MV-4-11 (cell line): ENCODE results near the gene TJAP1.

ENCODE experiments used
- DNase-seq: peaks from one replicate; lab custom pipeline; 2025; lab: John Stamatoyannopoulos, UW

TJAP1 gene

DNA sequence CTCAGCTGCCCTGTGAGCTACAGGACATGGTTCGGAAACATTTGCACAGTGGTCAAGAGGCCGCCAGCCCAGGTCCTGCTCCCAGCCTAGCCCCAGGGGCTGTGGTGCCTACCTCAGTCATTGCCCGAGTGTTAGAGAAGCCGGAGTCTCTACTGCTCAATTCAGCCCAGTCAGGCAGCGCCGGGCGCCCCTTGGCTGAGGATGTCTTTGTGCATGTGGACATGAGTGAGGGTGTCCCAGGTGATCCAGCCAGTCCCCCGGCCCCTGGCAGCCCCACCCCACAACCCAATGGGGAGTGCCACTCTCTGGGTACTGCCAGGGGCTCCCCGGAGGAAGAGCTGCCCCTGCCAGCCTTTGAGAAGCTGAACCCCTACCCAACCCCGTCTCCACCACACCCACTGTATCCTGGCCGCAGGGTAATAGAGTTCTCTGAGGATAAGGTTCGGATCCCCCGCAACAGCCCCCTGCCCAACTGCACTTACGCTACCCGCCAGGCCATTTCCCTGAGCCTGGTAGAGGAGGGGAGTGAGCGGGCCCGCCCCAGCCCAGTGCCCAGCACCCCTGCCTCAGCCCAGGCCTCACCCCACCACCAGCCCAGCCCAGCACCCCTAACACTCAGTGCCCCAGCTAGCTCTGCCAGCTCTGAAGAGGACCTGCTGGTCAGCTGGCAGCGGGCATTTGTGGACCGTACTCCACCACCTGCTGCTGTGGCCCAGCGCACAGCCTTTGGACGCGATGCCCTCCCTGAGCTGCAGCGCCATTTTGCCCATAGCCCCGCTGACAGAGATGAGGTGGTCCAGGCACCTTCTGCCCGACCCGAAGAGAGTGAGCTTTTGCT, 27.6 kb downstream of the TJAP1 start:
- no peak for DNase-seq

DNA sequence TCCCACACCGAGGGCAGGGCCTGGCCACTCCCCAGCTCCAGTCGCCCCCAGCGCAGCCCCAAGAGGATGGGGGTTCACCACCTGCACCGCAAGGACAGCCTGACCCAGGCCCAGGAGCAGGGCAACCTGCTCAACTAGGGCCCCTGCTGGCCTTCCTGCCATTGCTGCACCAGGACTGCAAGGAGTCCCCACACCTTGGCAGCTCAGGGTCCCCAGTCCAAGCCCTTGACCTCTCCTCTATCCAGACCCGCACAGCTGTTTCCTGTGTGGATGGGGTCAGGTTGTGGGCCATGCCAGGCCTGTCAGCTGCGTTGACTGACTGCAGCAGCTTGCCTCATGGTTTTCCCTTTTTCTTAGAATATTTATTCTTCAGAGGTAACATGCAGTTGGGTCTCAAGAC, 28.3 kb downstream of the TJAP1 start:
- no peak for DNase-seq

DNA sequence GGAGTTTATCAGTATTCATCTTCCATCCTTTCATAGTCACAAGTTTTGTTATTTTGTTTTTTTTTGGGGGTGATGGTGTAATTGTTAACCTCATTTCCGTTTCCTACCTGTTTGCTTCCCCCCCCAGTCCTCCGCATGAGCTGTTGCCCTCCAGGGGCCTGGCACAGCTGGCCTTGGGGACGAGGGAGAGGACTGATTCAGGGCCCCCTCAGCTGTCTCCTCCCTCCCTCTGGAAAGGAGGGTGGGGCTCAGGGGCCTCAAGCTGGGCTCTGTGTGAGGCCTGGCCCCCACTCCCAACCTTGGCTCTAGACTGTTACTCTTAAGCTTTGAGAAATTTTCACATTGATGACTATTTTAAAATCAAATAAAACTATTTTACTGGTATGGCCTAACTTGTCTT, 28.8 kb downstream of the TJAP1 start:
- no peak for DNase-seq

DNA sequence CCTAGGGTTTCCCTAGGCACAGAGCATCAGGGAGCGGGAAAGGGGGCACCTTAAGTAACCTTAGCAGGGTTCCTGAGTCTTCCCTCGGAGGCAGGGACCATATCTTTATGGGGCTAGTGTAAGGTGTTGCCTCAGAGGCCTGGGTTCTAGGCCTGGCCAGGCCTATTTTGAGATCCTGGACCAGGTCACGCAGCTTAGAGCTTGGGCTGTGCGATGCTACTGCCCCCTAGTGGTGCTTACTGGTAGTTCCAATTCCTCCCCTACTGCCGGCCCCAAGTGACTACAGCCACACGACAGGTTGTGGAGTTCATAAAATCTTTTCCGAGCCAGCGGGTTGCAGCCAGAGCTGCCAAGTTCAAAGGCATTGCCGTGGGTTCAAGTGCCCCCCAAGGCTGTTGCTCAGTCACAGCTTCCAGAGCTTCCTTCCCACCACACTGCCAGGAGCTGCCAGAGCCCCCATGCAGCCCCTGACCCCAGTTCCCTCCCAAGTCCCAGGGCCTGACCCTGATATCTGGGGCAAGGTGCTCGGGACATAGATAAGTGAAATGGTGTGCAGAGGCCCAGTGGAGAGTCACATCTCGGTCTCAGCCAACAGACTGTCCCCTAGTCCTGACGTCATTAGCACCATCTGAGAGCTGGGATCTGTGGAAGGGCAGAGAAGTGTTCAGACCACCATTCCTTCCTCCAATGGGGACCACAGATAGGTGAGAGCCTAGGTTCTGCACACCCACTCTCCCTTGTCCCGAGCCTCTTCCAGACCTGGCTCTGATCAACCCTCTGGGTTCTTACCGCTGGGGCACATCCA, 29.5 kb downstream of the TJAP1 start:
- DNase-seq: peak; percentile 63

DNA sequence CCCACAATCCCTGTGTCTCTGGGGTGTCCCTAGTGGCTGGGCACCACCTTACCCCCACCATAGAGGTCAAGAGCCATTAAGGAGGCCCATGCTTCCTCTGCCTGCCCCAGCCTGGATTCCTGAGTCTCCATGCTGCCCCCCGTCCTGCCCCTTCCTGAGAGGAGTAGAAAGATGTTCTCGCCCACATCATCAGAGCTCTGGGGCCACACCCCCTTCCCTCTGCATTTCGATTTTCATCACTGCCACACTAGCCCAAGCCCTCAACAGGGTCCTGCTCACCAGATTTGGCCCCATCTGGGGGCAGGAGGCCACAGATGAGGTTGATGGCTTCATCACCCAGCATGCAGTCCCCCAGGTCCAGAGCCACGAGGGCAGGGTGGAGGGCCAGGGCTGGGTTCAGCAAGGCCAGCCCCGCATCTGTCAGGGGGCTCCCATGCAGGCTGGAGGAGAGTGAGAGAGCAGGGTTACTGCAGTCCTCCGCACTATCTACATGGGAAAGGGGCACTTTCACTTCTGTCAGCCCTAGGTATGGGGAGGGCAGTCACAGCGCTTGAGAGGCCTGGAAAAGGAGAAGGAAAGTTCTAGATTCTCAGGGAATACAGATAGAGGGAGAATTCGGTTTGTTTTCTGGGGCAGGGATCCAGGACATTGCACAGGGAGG, 31.2 kb downstream of the TJAP1 start:
- no peak for DNase-seq

DNA sequence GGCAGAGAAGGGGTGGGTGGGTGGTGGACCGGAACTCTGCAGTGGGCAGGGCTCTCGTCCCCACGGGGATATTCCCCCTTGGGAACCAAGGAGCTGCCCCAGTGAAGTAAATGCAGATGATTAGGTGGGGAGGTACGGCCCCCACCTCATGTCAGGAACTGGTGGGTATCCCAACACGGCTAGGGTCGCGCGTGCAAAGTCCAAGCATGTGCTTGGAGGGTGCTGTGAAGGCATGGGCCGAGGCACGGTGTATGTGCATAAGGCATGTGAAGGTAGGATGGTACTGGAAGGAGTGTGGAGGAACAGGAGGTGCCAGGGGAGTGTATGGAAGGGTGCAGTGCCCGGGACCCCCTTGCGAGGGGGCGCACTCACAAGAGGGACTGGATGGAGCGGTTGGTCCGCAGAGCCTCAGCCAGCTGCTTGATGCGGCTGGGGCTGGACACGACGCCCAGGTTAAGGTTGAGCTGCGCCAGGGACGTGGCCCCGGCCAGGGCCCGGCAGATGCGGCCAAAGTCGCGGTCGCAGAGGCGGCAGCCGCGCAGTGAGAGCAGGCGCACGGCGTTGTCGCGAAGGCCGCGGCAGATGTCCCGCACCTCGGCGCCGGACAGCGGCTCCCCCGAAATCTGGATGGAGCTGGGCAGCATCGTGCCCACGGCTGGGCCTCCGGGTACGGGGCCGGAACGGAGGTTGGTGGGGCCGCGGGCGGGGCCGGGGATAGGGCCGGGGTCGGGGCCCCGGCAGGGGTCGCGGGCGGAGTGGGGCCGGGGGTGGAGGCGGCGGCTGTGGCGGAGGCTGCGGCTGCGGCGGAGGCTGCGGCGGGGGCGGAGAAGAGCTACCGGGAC, 32.0 kb downstream of the TJAP1 start:
- no peak for DNase-seq

DNA sequence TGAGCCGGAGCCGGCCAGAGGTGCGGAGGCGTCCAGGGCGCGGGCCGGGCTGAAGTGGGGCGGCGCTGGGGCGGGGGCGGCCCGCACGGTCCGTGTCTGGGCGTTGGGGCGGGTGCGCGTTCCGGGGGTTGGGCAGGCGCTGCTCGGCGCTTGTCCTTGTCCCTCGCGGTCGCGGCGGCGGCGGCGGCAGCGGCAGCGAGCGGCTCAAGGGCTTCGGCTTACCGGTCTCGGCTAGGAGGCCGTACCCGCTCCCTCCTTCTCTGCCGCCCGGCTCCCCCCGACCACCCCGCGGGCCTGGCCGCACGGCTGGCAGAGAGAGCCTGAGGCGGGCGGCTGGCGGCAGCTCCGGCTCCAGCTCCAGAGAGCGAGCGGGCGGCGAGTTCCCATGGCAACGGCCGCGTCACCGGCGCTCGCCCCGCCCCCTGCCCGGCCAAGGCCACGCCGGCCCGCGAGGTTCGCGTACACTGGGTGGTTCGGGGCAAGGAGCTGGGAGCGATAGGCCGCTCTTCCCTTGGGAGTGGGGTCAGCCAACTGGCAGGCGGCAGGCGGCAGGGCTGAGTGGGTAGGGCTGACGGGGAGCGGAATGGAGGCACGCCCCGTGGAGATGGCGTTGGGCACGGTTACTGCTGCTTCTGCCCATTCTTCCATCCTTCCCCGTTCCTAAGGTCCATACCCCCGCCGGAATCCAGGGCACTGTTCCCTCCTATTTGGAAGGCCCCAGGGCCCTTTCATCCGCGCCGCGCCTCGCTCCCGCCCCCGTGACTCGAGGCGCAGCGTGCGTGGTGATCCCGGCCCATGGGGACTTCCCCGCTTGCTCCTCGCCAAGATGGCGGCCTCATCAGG, 32.8 kb downstream of the TJAP1 start, which contains the start of gene LRRC73:
TSS of gene LRRC73 (minus strand) at position 363 of the 843 bp plus-strand sequence. CDS start 561 bp downstream, outside the sequence.
- DNase-seq: peak; percentile 47

DNA sequence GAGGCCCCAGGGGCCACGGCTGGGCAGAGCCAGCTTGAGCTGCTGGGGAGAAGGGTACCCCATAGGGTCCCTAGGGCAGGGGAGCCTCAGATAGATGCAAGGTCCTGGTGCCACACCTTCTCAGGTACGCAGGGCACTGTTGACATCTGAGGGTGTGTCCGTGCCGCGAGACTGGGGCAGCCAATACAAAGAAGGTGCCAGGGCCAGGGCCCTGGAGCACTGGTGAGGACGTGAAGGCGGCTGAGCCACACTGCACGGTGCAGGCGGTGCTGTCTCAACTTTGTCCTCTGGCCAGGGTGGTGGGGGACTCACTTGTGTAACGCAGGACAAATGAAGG, 33.4 kb downstream of the TJAP1 start:
- DNase-seq: no peak

DNA sequence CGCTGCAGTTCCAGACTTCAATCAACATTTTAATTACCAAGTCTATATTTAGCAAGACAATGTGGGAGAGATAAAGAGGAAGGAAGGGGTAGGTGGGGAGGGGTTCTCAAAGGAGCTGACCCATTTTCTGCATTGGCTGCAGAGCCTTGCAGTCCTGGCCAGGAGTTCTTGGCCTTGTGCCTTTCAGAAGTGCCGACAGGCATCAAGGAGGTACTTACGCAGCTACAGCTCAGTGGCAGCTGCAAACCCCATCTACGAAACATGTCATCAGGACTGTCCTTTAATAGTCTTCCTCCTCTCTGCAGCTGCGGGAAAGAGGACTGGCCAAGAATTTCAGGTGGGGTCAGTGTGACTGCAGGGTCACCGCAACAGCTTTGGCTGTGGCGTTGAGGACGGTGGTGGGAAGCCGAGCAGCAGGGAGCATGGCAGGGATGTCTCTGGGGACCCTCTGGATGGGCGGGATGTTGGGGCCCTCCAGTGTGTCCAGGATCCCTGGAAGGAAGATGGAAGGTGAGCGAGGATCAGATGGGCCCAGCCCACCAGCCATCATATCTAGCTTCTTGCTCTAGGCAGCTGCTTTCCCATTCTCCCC, 34.5 kb downstream of the TJAP1 start:
- DNase-seq: no peak

DNA sequence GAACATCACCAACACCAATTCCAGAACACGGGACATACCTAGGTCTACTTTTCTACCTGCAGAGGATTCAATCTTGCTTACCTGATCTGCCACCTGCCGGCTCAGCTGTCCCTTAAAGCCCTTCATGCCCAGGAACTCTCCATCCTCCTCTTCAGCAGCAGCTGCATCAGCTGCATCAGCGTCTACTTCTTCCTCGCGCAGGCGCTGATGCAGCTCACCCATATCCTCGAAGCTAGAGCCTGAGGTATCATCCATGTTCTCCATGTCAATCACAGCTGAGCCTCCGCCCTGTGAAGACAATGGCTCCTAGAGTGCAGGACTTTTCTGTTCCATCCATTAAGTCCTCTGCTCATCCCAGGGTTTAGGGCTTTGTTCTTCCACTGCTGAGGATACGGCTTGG, 38.4 kb downstream of the TJAP1 start:
- no peak for DNase-seq

DNA sequence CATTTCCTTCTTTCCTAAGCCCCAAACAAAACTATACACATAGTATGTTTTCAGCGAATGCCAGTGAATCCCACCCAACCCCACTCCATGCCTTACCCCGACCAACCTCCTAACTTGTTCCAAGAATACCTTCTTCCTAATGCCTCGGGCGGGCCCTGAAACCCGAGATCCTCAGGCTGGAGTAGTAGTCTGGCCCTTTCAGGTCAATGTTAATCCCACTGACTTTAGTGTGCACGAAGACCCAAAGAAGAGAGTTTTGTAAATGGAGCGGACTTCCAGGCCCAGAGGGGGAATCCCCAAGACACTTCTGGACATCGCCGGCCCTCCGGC, 39.0 kb downstream of the TJAP1 start:
- DNase-seq: no peak

DNA sequence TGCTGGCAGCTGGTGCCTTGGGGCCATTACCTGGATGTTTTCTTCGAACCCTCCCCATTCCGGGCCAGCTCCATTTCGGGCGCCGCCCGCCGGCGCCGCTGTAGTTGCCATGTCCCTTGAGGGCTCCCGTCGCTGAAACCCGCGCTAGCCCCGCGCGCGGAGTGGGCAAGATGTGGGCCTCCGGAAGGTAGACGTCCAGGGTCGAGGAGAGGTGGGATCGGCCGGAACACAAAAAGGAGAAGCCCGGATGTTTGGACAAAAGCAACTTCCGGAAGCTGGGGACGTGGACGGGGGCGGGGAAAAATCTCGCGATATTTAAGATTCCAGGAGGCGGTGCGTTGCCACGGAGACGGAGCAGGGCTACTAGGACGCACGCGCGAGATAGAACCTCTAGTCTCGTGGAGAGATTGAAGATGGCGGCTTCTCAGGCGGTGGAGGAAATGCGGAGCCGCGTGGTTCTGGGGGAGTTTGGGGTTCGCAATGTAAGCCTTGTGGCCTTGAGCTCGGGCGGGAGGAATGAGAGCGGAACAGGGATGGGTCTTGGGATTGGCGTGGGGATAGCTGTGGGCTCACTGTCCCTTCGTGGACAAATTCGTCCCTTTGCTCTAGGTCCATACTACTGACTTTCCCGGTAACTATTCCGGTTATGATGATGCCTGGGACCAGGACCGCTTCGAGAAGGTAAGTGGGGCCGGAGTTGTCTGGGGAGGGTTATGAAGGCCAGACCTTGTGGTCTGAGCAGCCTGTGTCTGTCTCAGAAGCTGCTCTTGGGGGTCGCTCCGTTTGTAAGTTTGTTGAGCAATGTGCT, 39.5 kb downstream of the TJAP1 start, which contains the start of the genes POLR1C and YIPF3:
TSS of gene POLR1C (plus strand) at position 393 of the 808 bp plus-strand sequence. CDS start at position 414, 21 bp downstream.
TSS of gene YIPF3 (minus strand) at position 230 of the 808 bp plus-strand sequence. CDS start at position 111, 119 bp downstream.
- DNase-seq: peak; percentile 97

DNA sequence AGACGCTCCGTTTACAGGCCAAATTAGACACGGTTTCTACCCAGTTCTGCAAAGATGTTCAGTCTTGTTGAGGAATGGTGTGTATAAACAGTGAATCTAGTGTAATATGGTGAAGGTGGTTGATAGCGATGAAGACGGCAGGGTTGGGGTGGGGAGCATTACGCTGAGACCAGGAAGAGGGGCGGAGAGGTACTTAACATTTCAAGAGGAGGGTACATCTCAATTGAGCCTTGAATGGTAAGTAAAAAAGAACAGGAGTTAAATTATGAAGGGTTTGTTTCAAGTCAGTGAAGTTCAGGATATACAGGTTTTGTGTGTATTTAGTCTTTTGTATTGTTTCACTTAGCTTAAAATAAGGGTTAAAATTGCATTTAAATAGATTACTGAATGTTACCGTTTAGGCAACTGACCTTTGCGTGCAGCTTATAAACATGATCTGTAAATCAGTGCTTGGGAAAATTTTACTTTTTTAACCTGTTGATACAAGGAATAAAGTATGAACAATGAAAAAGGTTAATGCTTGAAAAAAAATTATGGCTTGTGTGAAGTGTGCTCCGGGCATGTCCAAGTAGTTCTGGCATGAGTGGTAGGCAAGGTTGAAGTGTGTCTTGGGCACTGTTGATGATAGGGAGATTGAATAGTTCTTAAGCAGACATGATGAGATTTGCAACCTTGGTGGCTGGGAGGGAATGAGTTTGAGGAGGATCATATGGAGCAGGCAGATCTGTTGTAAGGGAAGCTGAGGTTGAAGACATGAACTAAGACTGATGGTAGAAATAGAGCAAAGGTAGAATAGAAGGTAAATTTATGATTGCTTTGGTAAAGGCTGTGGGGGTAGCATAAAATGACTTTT, 40.4 kb downstream of the TJAP1 start:
- DNase-seq: no peak

DNA sequence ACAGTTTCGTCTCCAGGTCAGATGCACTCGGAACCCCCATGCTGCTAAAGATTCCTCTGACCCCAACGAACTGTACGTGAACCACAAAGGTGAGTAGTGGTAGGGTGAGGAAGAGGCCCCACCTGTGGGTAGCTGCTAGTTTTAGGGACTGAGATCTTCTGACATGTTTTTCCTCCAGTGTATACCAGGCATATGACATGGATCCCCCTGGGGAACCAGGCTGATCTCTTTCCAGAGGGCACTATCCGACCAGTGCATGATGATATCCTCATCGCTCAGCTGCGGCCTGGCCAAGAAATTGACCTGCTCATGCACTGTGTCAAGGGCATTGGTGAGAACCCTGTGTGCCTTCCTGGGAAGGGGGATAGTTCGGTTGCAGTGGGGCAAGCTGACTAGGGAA, 42.7 kb downstream of the TJAP1 start:
- DNase-seq: no peak

DNA sequence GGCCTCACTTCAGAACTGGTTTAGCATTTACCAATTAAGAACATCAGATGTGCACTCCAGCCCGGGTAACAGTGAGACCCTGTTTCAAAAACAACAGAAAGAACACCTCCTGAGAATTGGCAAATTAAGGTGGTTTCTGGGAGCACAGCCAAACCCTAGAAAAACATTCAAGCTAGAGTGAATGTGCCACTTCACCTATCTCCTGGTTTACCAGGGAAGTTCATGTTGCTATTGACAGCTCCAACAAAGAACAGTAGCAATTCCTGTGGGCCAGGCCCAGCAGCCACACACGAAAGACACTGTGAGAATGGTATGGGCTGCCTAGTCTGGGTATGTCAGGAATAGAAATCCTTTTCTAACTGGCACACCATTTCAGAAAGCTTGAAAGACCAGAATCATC, 44.5 kb downstream of the TJAP1 start:
- DNase-seq: no peak

DNA sequence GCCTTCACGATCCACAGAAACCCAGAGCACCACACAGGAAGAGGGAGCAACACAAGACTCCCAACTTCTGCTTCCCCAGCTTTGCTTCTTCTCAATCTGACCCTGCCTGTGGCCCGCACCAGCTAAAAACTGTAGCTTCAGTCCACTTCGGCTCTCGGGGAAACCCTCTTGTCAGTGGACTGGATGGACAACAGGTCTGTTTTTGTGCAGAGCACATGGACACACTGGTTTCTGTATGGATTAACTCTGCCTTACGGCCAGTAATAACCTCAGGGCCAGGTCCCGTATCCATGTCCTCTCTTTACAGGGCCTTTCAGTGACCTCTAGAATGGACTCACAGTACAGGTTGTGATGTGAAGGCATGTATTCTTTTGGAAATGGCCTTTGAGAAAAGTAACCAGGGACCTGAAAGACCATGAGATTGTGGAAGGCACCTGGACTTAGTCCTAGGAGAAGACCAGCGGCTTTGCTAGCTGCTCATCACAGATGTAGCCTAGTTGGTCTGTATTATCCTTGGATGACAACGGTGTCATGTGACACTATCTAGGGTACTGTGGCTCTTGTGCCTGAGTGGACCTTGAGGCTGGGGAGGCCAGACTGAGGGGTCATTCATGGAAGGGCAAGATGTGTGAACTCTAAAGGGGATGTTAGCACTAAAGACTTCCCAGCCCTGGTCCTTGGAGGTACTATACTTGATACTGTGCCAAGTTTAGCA, 45.3 kb downstream of the TJAP1 start:
- no peak for DNase-seq

DNA sequence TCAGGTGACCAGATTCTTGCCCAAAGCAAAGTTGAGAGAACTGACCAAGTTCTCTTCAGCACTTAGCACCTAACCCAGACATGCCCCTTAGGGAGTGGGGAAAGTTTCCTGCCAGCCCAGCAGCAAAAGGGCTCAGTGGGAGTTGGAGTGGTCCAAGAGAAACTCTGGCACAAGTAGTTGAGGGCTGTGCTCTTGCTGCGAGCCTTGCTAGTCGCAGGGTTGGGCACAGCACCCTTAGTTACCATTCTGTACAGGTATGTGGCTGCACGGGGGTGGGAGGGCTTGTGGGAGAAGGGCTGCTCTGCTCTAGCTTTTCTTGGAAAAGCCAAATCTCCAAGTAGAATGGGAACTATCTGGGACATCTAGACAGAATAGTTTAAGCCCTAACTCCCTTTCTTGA, 45.9 kb downstream of the TJAP1 start:
- DNase-seq: no peak

DNA sequence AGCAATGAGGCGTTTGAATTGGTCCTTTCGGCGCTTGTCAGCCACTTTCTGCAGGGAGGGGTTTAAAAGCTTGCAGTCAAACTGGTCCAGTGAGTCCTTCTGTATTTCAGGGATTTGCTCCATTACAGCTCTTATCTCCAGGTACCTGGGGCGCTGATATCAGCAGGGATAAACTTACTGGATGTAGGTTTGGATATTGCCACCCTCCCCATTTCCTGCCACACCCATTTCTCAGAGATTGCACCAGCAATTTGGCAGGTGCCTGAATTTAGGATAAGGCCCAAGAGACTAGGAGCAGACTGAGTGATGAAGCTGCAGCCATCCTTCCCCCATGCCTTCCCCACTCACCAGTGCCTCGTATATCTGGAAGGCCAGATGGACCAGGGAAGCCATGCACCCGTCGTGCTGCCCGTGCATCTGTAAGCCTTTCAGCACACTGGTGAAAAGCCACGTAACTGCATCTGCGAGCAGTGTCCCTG, 47.2 kb downstream of the TJAP1 start:
- DNase-seq: no peak
